ENCODE results near the gene CLRN1. TPM values are rescaled to one million over a fixed set of nuclear protein-coding genes. Genes with fewer than 3 reads are reported as not detected.

CLRN1 gene
- total RNA-seq, 1 donor from 2014 or later: not detected

DNA sequence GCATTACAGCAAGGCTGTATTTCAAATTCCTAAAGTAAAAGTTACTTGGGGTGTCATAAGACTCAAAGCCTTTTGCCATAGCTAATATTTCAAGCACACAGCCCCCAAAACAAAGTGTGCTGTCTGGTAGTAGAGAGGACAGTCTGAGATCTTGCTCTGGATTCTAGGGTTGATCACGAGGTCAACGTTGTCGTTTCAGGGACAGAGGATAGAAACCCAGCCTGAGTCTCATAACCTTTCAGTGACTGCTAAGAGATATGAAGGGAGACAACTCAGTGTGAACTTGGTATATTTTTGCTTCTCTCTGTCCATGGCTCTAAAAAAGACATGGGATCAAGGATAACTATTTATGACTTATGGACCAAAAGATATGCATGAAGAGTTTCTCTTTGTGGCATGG, 41.7 kb downstream of the CLRN1 start:
- H3K27me3 Mint-ChIP-seq (ENCODE audit: unreplicated experiment): no peaks in the 10 kb centered on the region
- no peak for DNase-seq (ENCODE audit: low spot score)
- no peaks in the 10 kb centered on the region for H3K9me3 Mint-ChIP-seq (ENCODE audit: unreplicated experiment)
- no peak overlapping the region for H3K4me3 Mint-ChIP-seq (ENCODE audit: unreplicated experiment)
- H3K4me1 Mint-ChIP-seq (ENCODE audit: unreplicated experiment): no peaks in the 10 kb centered on the region
- TF ChIP-seq CTCF (IDR thresholded peaks at IDR 0.05; ENCODE audit: unreplicated experiment): no peak
- H3K36me3 Mint-ChIP-seq (ENCODE audit: low read depth, unreplicated experiment): no peaks in the 10 kb centered on the region
- no peak overlapping the region for H3K27ac Mint-ChIP-seq (ENCODE audit: unreplicated experiment)

GRCh38 chr3:150928234-150928633, 44.3 kb downstream of the CLRN1 start:
- H3K27ac Mint-ChIP-seq (ENCODE audit: unreplicated experiment): no peak overlapping the region
- TF ChIP-seq CTCF (IDR thresholded peaks at IDR 0.05; ENCODE audit: unreplicated experiment): no peak
- H3K36me3 Mint-ChIP-seq (ENCODE audit: low read depth, unreplicated experiment): no peaks in the 10 kb centered on the region
- no peaks in the 10 kb centered on the region for H3K4me1 Mint-ChIP-seq (ENCODE audit: unreplicated experiment)
- H3K27me3 Mint-ChIP-seq (ENCODE audit: unreplicated experiment): no peaks in the 10 kb centered on the region
- no peaks in the 10 kb centered on the region for H3K9me3 Mint-ChIP-seq (ENCODE audit: unreplicated experiment)
- no peak for DNase-seq (ENCODE audit: low spot score)
- H3K4me3 Mint-ChIP-seq (ENCODE audit: unreplicated experiment): no peak overlapping the region

DNA sequence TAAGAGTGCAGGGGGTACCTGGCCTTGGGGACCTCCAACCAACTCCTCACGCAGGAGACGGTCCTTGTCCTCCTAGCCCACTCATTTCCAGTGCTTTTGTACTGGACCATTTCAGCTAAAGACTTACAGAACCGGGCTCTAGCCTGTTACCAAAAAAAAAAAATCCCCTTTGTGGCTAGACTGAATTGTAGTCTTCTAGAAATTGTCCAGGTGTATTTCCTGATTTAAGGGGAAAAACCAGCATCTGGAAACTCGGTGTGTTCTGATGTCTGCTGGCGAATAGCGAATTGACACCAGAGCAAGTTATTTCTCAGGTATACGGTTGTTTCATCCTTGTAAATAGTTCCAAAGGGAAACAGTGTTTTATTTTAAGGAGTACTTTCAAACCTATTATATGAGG, 46.2 kb downstream of the CLRN1 start:
- Mint-ChIP-seq H3K36me3 (ENCODE audit: low read depth, unreplicated experiment) (no peaks in the 10 kb centered on the region), H3K9me3 (ENCODE audit: unreplicated experiment) (no peaks in the 10 kb centered on the region), H3K27ac (ENCODE audit: unreplicated experiment) (no peak overlapping the region), H3K4me1 (ENCODE audit: unreplicated experiment) (peaks cover 4% of the 10 kb centered on the region), H3K4me3 (ENCODE audit: unreplicated experiment) (no peak overlapping the region), H3K27me3 (ENCODE audit: unreplicated experiment) (no peaks in the 10 kb centered on the region)
- DNase-seq (ENCODE audit: low spot score): no peak
- TF ChIP-seq CTCF (IDR thresholded peaks at IDR 0.05; ENCODE audit: unreplicated experiment): no peak

DNA sequence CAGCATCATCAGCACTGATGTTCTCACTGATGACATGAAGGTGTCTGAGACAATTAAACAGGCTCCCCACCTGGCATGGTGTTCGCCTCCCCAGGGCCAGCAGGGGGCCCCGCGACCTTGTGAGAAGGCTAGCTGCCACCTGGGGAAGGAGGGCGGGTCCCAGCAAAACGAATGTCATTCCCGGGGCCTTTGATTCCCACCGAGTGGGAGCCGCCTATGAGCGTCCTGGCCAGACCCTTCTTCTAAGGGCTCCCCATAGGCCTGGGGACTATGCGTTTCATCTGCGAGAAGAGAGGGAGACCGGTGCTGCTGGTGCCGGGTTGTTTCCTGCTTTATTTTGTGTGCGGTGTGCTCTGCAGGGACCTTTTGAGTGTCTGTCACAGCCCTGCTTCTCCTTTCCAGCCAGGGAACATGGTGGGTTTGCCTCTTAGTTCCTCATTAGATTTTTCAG, 46.8 kb downstream of the CLRN1 start:
- no peaks in the 10 kb centered on the region for H3K36me3 Mint-ChIP-seq (ENCODE audit: low read depth, unreplicated experiment)
- peaks cover 4% of the 10 kb centered on the region for H3K4me1 Mint-ChIP-seq (ENCODE audit: unreplicated experiment)

GRCh38 chr3:150922611-150923010, 49.9 kb downstream of the CLRN1 start:
- Mint-ChIP-seq H3K9me3 (ENCODE audit: unreplicated experiment) (no peaks in the 10 kb centered on the region), H3K27me3 (ENCODE audit: unreplicated experiment) (no peaks in the 10 kb centered on the region), H3K4me3 (ENCODE audit: unreplicated experiment) (no peak overlapping the region), H3K4me1 (ENCODE audit: unreplicated experiment) (peaks cover 6% of the 10 kb centered on the region), H3K36me3 (ENCODE audit: low read depth, unreplicated experiment) (no peaks in the 10 kb centered on the region), H3K27ac (ENCODE audit: unreplicated experiment) (no peak overlapping the region)
- no peak for TF ChIP-seq CTCF (IDR thresholded peaks at IDR 0.05; ENCODE audit: unreplicated experiment)
- no peak for DNase-seq (ENCODE audit: low spot score)

More for the DNA sequence above, 46.8 kb downstream of the CLRN1 start:
- peak; percentile 68 for DNase-seq (ENCODE audit: low spot score)
- peak; percentile 65 for TF ChIP-seq CTCF (IDR thresholded peaks at IDR 0.05; ENCODE audit: unreplicated experiment)
- no peak overlapping the region for H3K4me3 Mint-ChIP-seq (ENCODE audit: unreplicated experiment)
- H3K9me3 Mint-ChIP-seq (ENCODE audit: unreplicated experiment): no peaks in the 10 kb centered on the region
- H3K27ac Mint-ChIP-seq (ENCODE audit: unreplicated experiment): no peak overlapping the region
- no peaks in the 10 kb centered on the region for H3K27me3 Mint-ChIP-seq (ENCODE audit: unreplicated experiment)

Data from endothelial cell (in vitro differentiated cells).